Globus pallidus (tissue), 1 donor: Measurements from ENCODE around the gene ELP6.
"Not testable (repeated sequence)": the region's sequence is repeated elsewhere in the genome, so short reads cannot be mapped to it uniquely, and the experiment has no call there.

Source experiments
- DNase-seq: peaks from one replicate; pipeline ENCODE4 v3.0.0-alpha.2; 2015; ENCODE audit warnings: low spot score

ELP6 gene

DNA sequence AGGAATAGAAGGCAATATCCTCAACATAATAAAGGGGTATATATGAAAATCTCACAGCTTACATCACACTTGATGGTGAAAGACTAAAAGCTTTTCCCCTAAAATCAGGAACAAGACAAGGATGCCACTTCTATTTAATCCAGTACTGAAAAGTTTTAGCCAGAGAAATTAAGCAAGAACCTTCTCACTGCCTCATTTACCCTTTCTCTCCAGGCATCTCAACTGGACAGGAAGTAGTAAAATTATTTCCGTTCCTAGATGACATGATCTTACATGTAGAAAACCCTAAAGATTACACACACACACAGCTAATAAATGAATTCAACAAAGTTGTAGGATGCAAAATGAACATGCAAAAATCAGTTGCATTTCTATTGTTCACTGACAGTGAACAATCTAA is 48.9 kb downstream of the ELP6 start:
- DNase-seq = no peak

- DNase-seq = not testable (repeated sequence)
These were observed 53.9 kb downstream of the ELP6 start for GRCh38 chr3:47459534-47460085.

DNA sequence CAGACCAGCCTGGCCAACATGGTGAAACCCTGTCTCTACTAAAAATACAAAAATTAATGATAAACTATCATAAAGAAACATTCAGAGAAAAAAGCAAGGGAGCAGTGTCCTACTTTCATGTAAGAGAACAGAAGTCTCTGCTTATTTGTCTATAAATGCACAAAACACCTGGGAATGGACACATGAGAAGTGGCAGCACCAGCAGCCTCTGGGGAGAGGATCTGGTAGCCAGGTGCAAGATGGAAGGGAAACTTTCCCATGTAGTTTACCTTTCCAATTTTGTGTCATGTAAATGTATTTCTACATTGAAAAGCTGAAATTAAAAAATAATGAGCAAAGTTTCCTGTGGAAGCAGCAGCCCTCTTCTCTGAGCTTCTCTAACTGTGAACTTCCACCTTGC is 56.5 kb downstream of the ELP6 start:
- no peak for DNase-seq

- DNase-seq = no peak
These were observed 57.6 kb downstream of the ELP6 start for GRCh38 chr3:47455806-47456452.

- no peak for DNase-seq
These were observed 60.9 kb downstream of the ELP6 start for GRCh38 chr3:47452453-47453215.
